Measurements from ENCODE around the gene C5AR1.
"Not testable (repeated sequence)": the region's sequence is repeated elsewhere in the genome, so short reads cannot be mapped to it uniquely, and the experiment has no call there.

C5AR1 gene

GRCh38 chr19:47309608-47310007, at the start of gene C5AR1:
TSS of gene C5AR1 (plus strand) at chr19:47309861. CDS start at chr19:47309896, 35 bp downstream.
- Histone ChIP-seq H3K9me3 (ENCODE audit: severe bottlenecking) (no peaks in the 10 kb centered on the region), H3K27me3 (ENCODE audit: insufficient read depth, low read depth, severe bottlenecking) (no peaks in the 10 kb centered on the region), H3K27ac (no peak within 1 kb of the TSS), H3K4me3 (ENCODE audit: low read depth, low read length) (no peak within 1 kb of the TSS), H3K36me3 (no peaks in the 10 kb centered on the region)
- no peak for TF ChIP-seq CTCF (IDR thresholded peaks at IDR 0.05; ENCODE audit: low read depth, low read length)
- DNase-seq, result no peak

GRCh38 chr19:47260476-47260875, 49.2 kb upstream of the C5AR1 start:
- Histone ChIP-seq H3K36me3 (peaks cover 60% of the 10 kb centered on the region), H3K4me3 (ENCODE audit: low read depth, low read length) (no peak overlapping the region), H3K27me3 (ENCODE audit: insufficient read depth, low read depth, severe bottlenecking) (no peaks in the 10 kb centered on the region), H3K27ac (no peak overlapping the region), H3K9me3 (ENCODE audit: severe bottlenecking) (no peaks in the 10 kb centered on the region)
- TF ChIP-seq CTCF (IDR thresholded peaks at IDR 0.05; ENCODE audit: low read depth, low read length), result no peak
- no peak for DNase-seq

GRCh38 chr19:47261946-47262793, 47.5 kb upstream of the C5AR1 start:
- not testable (repeated sequence) for H3K27ac ChIP-seq; DNase-seq; H3K9me3 ChIP-seq (ENCODE audit: severe bottlenecking); H3K4me3 ChIP-seq (ENCODE audit: low read depth, low read length); H3K27me3 ChIP-seq (ENCODE audit: insufficient read depth, low read depth, severe bottlenecking)
- peaks cover 72% of the 10 kb centered on the region for H3K36me3 ChIP-seq

- no peak for DNase-seq
- Histone ChIP-seq H3K4me3 (ENCODE audit: low read depth, low read length) (no peak overlapping the region), H3K27me3 (ENCODE audit: insufficient read depth, low read depth, severe bottlenecking) (no peaks in the 10 kb centered on the region), H3K36me3 (peaks cover 79% of the 10 kb centered on the region), H3K27ac (no peak overlapping the region), H3K9me3 (ENCODE audit: severe bottlenecking) (no peaks in the 10 kb centered on the region)
- TF ChIP-seq CTCF (IDR thresholded peaks at IDR 0.05; ENCODE audit: low read depth, low read length), result no peak
Measured at GRCh38 chr19:47264629-47265028, 45.0 kb upstream of the C5AR1 start.

- H3K4me3 ChIP-seq (ENCODE audit: low read depth, low read length), result no peak overlapping the region
- H3K36me3 ChIP-seq, result peaks cover 77% of the 10 kb centered on the region
- no peaks in the 10 kb centered on the region for H3K27me3 ChIP-seq (ENCODE audit: insufficient read depth, low read depth, severe bottlenecking)
- no peak for DNase-seq
- no peak overlapping the region for H3K27ac ChIP-seq
- no peaks in the 10 kb centered on the region for H3K9me3 ChIP-seq (ENCODE audit: severe bottlenecking)
- no peak for TF ChIP-seq CTCF (IDR thresholded peaks at IDR 0.05; ENCODE audit: low read depth, low read length)
Measured at GRCh38 chr19:47266401-47266941, 43.2 kb upstream of the C5AR1 start.

- peak; percentile 76 for DNase-seq
- H3K27ac ChIP-seq, result 0 out of 2 replicates have a peak overlapping the region, but pooled peaks have one; percentile 31
Measured at GRCh38 chr19:47267350-47267759, 42.3 kb upstream of the C5AR1 start.

More at GRCh38 chr19:47267350-47267759, 42.3 kb upstream of the C5AR1 start:
- peaks cover 78% of the 10 kb centered on the region for H3K36me3 ChIP-seq
- H3K4me3 ChIP-seq (ENCODE audit: low read depth, low read length), result no peak overlapping the region
- H3K9me3 ChIP-seq (ENCODE audit: severe bottlenecking), result no peaks in the 10 kb centered on the region
- H3K27me3 ChIP-seq (ENCODE audit: insufficient read depth, low read depth, severe bottlenecking), result no peaks in the 10 kb centered on the region
- no peak for TF ChIP-seq CTCF (IDR thresholded peaks at IDR 0.05; ENCODE audit: low read depth, low read length)
